HG02973 (cell line): ENCODE results near the gene SF3A2.

Experiments used
- ATAC-seq: cut with Tn5 transposase; IDR thresholded peaks from one replicate; pipeline ENCODE4 v1.9.1; 2021; ENCODE audit warnings: moderate library complexity; ENCODE audit not compliant: unreplicated experiment

The SF3A2 gene

DNA sequence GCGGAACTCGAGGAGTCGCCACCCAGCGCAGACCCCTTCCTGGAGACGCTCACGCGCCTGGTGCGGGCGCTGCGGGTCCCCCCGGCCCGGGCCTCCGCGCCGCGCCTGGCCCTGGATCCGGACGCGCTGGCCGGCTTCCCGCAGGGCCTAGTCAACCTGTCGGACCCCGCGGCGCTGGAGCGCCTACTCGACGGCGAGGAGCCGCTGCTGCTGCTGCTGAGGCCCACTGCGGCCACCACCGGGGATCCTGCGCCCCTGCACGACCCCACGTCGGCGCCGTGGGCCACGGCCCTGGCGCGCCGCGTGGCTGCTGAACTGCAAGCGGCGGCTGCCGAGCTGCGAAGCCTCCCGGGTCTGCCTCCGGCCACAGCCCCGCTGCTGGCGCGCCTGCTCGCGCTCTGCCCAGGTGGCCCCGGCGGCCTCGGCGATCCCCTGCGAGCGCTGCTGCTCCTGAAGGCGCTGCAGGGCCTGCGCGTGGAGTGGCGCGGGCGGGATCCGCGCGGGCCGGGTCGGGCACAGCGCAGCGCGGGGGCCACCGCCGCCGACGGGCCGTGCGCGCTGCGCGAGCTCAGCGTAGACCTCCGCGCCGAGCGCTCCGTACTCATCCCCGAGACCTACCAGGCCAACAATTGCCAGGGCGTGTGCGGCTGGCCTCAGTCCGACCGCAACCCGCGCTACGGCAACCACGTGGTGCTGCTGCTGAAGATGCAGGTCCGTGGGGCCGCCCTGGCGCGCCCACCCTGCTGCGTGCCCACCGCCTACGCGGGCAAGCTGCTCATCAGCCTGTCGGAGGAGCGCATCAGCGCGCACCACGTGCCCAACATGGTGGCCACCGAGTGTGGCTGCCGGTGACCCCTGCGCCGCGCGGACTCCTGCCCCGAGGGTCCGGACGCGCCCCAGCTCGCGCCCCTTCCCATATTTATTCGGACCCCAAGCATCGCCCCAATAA lies 14.8 kb downstream of the SF3A2 start:
- ATAC-seq, result no peak

GRCh38 chr19:2252055-2252796 lies 15.6 kb downstream of the SF3A2 start:
- ATAC-seq, result no peak

- no peak for ATAC-seq
Observed at GRCh38 chr19:2252797-2253105, 16.1 kb downstream of the SF3A2 start.

DNA sequence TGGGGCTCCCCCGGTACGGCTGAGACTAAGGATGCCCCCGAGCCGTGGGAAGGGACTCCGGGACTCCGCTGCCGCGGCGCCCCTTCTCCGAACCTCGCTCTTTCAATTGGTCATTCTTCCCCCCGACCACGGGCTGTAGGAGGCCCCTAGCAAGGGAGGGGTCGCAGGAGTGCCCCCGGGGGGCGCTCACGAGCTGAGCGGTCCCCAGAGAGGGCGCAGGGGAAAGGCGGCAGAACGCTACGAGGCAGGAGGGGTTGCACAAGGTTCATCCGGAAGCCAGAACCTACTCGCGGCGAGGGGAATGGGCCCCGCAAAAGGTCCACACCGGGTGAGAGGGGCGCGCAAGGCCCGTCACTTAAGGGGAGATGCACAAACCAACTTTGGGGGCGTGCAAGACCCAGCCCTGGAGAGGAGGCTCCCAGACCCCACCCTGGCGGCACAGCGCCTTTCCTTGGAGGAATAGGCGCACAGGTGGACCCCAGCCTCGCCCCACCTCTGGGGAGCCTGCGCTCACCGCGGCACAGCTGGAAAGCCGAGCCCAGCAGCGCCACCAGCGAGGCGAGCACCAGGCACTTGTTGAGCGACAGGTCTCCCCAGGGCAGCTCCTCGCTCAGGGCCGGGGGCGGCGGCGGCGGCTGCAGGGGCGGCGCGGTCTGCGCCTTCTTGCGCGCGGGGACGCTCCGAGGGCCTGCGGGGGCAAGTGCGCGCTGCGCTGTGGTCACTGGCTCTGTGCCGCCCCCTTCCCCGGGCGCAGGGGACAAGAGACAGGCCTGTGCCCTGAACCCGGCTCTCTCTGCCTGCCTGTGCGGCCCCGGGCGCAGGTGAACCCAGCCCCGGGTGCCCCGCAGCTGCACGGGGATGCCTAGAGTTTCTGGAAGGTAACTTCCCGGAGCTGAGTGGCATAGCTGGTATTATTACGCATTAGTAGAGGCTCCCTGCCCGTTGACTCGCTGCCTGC lies 16.8 kb downstream of the SF3A2 start:
- ATAC-seq, result no peak

DNA sequence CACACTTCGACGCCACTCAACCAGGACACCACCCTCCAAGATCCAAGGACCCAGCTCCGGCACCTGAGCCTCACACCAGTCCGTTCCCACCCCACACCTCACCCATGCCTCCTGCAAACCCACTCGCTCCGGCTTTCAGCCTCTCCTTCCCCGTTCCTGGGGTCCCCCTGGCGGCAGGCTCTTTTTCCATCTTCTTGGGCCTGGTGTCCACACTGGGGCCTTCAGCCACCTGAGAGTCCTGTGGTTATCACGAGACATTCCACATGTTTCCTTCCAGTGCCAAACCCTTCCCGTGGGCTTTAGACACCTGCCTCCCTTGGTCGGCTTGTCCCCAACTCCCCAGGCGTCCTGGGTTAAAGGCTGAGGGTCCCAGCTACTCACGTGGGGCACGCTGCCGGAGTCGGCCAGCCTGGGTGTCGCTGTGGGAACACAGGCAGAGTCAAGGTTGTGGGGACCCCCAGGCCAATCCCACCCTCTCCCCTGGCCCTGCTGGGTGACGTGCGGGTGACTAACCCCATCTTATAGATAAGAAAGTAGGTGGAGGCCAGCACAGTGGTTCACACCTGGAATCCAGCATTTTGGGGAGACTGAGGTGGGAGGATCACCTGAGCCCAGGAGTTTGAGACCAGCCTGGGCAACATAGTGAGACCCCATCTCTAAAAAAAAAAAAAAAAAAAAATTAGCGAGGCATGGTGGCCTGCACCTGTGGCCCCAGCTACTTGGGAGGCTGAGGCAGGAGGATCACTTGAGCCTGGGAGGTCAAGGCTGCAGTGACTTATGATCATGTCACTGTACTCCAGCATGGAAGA lies 17.6 kb downstream of the SF3A2 start:
- no peak for ATAC-seq

DNA sequence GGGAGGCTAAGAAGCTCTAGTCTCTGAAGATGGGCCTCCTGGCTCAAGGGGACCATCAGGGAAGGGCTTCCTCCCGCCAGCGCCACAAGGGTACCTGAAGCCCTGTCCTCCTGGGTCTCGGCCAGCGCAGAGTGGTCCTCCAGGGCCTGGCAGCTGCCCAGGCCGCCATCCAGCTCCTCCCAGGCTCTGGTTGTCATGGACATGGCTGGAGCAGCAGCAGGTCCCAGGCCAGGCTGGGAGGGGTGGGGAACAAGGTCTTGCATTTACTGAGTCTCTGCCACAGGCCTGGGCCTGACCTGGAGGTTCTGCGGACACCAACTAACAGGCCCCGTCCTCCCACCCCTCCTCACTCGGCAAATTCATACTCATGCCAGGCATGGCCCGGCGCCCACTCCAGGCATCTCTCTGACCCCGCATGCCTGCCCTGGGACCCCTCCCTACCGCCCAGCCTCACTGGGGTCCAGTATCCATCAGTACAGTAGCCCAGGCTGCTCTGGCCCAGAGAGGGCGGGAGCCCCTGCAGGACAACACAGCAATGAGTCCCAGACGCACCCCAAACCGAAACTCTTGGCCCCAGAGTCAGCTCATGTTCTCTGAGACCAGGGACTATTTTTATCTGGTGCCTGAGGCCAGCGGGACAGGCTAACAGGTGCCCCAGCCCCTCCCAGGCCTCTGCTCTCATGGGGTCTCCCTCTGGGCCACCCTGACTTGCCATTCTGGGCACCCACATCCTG lies 18.7 kb downstream of the SF3A2 start:
- ATAC-seq, result no peak

DNA sequence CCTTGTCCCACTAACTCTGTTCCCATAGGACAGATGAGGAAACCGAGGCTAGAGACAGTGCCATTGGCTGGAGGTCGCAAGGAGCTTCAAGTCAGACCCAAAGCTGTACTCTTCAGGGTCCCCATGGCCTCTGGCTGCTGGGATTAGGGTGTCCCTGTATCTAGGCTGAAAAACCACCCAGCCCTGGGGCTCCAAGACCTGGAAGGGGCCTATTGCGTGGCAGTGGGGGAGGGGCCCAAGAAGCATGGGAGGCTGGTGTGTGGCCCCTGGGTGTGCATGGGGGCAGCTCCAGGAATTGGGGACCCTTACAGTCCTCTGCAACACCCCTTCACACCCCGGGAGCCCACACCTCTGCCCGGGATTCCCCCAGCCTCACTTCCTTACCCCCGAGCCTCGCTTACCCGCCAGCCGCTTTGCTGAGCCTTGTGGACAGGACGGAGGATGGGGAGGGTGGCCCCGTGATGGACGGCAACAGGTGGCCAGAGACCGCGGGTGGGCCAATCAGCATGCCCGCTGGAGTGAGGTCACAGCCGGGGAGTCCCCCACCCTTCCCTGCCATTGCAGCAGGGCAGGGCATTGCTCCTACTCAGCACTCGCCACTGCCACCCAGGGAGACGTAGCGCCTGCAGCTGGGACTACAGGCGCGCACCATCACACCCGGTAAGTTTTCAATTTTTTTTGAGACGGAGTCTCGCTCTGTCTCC lies 19.5 kb downstream of the SF3A2 start, which contains the start of gene JSRP1:
TSS of gene JSRP1 (minus strand) at position 436 of the 704 bp plus-strand sequence. CDS start 1,103 bp downstream, outside the sequence.
- no peak for ATAC-seq

GRCh38 chr19:2259336-2259735 lies 22.7 kb downstream of the SF3A2 start:
- ATAC-seq, result no peak

- no peak for ATAC-seq
Observed at GRCh38 chr19:2260341-2260805, 23.7 kb downstream of the SF3A2 start.

DNA sequence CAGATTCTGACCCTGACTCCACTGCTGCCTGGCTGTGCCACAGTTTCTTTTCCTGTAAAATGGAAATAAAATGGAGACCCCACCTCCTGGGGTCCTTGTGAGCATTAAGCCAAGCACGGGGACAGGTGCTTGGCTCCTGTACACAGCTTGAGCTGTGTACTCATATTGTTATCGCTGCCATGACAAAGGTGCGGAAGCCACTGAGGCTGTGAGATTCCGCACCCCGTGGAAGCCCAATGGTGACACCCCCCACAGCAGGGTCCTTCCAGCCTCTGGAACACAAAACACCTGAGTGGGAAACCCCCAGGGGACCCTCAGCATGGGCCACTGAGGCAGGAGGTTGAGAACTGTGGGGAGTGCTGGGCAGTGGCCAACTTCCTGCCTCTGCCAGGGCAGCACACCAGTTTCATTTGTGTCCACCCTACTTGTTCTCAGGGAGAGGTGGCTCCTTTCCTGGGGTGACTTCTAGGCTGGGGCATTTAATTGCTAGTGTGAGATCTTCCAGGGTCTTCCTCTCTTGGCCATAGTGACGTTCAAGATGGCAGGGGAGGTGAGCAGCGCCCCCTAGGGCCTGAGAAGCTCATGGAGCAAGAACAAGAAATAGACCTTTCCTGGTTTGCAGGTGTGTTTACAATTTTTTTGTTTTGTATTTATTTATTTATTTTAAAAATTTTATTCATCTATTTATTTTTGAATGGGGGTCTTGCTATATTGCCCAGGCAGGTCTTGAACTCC lies 25.0 kb downstream of the SF3A2 start:
- no peak for ATAC-seq

- ATAC-seq, result no peak
Observed at GRCh38 chr19:2266183-2266993, 29.8 kb downstream of the SF3A2 start.

DNA sequence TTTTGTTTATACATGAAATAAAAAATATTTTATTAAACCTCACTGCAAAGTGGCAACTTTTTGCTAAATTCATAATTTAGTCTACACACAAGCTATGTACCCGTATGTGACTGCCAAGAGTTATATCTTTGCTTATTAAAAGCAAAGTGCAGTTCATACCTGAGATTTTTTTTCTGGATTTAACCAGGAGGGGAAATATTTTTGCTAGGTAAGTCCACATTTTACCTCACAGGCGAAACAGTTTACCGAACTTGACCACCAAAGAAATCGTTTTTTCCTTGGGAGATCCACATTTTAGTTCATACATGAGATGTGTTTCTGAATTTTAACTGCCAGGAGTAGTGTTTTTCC lies 31.8 kb downstream of the SF3A2 start:
- no peak for ATAC-seq

DNA sequence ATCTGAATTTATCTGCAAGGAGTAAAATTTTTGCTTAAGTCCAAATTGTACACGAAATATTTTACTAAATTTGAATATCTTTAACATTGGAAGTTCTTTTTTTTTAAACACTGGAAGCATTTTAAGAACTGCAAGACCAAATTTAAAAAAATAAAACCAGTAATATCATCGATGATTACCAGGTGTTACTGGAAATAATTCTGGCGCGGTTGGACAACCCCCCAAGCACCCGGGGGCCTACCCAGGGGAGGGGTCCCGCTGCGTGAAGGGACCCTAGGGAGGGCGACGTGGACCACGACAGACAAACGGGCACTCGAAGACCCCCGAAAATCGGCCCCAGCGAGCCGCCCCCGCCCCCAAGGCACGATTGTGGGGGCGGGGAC lies 32.2 kb downstream of the SF3A2 start:
- ATAC-seq, result no peak

DNA sequence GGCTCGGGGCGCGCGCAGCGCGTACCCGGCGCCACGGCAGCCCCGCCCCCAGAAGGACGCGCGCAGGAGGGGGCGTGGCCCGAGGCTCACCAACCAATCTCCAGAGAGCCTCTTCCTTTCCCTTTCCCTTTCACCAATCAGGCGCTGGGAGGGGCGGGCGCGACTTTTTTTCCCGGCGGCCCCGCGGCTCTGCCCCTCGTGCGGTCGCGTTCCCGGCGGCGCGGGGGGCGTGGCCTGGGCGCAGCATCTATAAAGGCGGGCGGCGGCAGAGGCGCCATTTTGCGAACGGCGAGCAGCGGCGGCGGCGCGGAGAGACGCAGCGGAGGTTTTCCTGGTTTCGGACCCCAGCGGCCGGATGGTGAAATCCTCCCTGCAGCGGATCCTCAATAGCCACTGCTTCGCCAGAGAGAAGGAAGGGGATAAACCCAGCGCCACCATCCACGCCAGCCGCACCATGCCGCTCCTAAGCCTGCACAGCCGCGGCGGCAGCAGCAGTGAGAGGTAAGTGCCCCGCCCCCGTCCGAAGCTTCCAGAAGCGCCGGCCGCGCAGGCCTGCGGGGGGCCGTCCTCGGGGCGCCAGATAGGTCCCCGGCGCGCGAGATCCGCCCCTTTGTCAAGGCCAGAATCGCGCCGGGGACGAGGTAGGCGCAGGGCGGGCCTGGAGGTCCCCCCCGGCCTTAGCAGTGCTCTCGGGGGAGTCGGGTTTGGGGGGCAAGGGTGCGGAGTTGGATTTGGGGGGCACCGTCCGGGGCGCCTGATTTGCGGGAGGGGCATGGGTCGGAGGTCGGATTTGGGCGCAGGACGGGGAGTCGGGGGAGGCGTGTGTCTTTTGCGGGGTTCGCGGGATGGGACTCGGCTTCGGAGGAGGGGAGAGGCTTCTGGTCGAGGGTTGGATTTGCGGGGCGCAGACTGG lies 32.9 kb downstream of the SF3A2 start:
- ATAC-seq, result peak; percentile 41

GRCh38 chr19:2270157-2270422 lies 33.5 kb downstream of the SF3A2 start:
- no peak for ATAC-seq

GRCh38 chr19:2270423-2271233 lies 34.0 kb downstream of the SF3A2 start:
- ATAC-seq, result no peak
